IPS-18c (cell line): ENCODE data around the gene VIPR2.
A peak's percentile ranks its signal among the peaks of the same experiment; 100 is the strongest.
"Not testable (repeated sequence)": the region's sequence is repeated elsewhere in the genome, so short reads cannot be mapped to it uniquely, and the experiment has no call there.

ENCODE experiments used
- H3K4me3 ChIP-seq: 2 replicates; pipeline ENCODE4 v1.7.0; 2013; ENCODE audit warnings: low read depth, mild to moderate bottlenecking, low read length, moderate library complexity; ENCODE audit not compliant: insufficient read depth
- H3K9me3 ChIP-seq: one replicate; pipeline ENCODE4 v1.6.1; 2013; ENCODE audit warnings: mild to moderate bottlenecking, low read length, moderate library complexity; ENCODE audit not compliant: control insufficient read depth, insufficient read depth

Gene VIPR2

GRCh38 chr7:159144758-159145489, at the start of gene VIPR2:
Gene VIPR2, minus strand, starts transcription at chr7:159144867. Its CDS starts 96 bp downstream, at chr7:159144771.
- H3K4me3 ChIP-seq: peak within 1 kb of the TSS; percentile 59
- H3K9me3 ChIP-seq: no peaks in the 10 kb centered on the region

- Histone ChIP-seq H3K4me3 (no peak overlapping the region), H3K9me3 (no peaks in the 10 kb centered on the region)
Observed at GRCh38 chr7:159193543-159194090, 49.0 kb upstream of the VIPR2 start.

GRCh38 chr7:159192725-159193453, 48.2 kb upstream of the VIPR2 start:
- Histone ChIP-seq H3K4me3 (no peak overlapping the region), H3K9me3 (no peaks in the 10 kb centered on the region)

- H3K9me3 ChIP-seq: no peaks in the 10 kb centered on the region
- no peak overlapping the region for H3K4me3 ChIP-seq
Observed at GRCh38 chr7:159192013-159192412, 47.3 kb upstream of the VIPR2 start.

GRCh38 chr7:159191236-159191635, 46.6 kb upstream of the VIPR2 start:
- Histone ChIP-seq H3K9me3 (no peaks in the 10 kb centered on the region), H3K4me3 (no peak overlapping the region)

- peaks cover 2% of the 10 kb centered on the region for H3K9me3 ChIP-seq
- no peak overlapping the region for H3K4me3 ChIP-seq
Observed at GRCh38 chr7:159188011-159188410, 43.3 kb upstream of the VIPR2 start.

- no peaks in the 10 kb centered on the region for H3K9me3 ChIP-seq
Observed at GRCh38 chr7:159179241-159179640, 34.6 kb upstream of the VIPR2 start.

GRCh38 chr7:159177284-159177953, 32.8 kb upstream of the VIPR2 start:
- H3K9me3 ChIP-seq: no peaks in the 10 kb centered on the region

More at GRCh38 chr7:159179241-159179640, 34.6 kb upstream of the VIPR2 start:
- no peak overlapping the region for H3K4me3 ChIP-seq

GRCh38 chr7:159175792-159176191, 31.1 kb upstream of the VIPR2 start:
- no peak overlapping the region for H3K4me3 ChIP-seq
- no peaks in the 10 kb centered on the region for H3K9me3 ChIP-seq

More at GRCh38 chr7:159177284-159177953, 32.8 kb upstream of the VIPR2 start:
- no peak overlapping the region for H3K4me3 ChIP-seq

- not testable (repeated sequence) for H3K4me3 ChIP-seq, H3K9me3 ChIP-seq
Observed at GRCh38 chr7:159175100-159175499, 30.4 kb upstream of the VIPR2 start.

- Histone ChIP-seq H3K9me3 (no peaks in the 10 kb centered on the region), H3K4me3 (no peak overlapping the region)
Observed at GRCh38 chr7:159172400-159172799, 27.7 kb upstream of the VIPR2 start.

- Histone ChIP-seq H3K9me3 (no peaks in the 10 kb centered on the region), H3K4me3 (no peak overlapping the region)
Observed at GRCh38 chr7:159169391-159169790, 24.7 kb upstream of the VIPR2 start.

- Histone ChIP-seq H3K4me3 (no peak overlapping the region), H3K9me3 (no peaks in the 10 kb centered on the region)
Observed at GRCh38 chr7:159167139-159167538, 22.5 kb upstream of the VIPR2 start.

GRCh38 chr7:159166530-159166929, 21.9 kb upstream of the VIPR2 start:
- H3K9me3 ChIP-seq: no peaks in the 10 kb centered on the region

GRCh38 chr7:159165352-159165751, 20.7 kb upstream of the VIPR2 start:
- no peaks in the 10 kb centered on the region for H3K9me3 ChIP-seq
- H3K4me3 ChIP-seq: no peak overlapping the region

More at GRCh38 chr7:159166530-159166929, 21.9 kb upstream of the VIPR2 start:
- H3K4me3 ChIP-seq: no peak overlapping the region

GRCh38 chr7:159163703-159164301, 19.1 kb upstream of the VIPR2 start:
- H3K9me3 ChIP-seq, H3K4me3 ChIP-seq: not testable (repeated sequence)

GRCh38 chr7:159162050-159162626, 17.5 kb upstream of the VIPR2 start:
- H3K4me3 ChIP-seq: not testable (repeated sequence)

More at GRCh38 chr7:159162050-159162626, 17.5 kb upstream of the VIPR2 start:
- not testable (repeated sequence) for H3K9me3 ChIP-seq
